ENCODE results near the gene SLC38A11.

Gene SLC38A11

GRCh38 chr2:164903951-164904350 is 51.4 kb downstream of the SLC38A11 start:
- no peak overlapping the region for H3K4ac ChIP-seq (ENCODE audit: low read depth in 1 of 2, low read length in 2 of 2)
- H2BK15ac ChIP-seq (ENCODE audit: low read depth, poor library complexity, severe bottlenecking): no peak overlapping the region
- H3K14ac ChIP-seq (ENCODE audit: low read length in 2 of 2): no peak overlapping the region
- no peaks in the 10 kb centered on the region for H3K36me3 ChIP-seq (ENCODE audit: control insufficient read depth in 1 of 2, insufficient read depth in 2 of 2, low read depth in 1 of 2, low read length in 2 of 2)
- no peak overlapping the region for H2BK12ac ChIP-seq (ENCODE audit: low read length in 2 of 2)
- no peak overlapping the region for H3K4me3 ChIP-seq (ENCODE audit: insufficient read depth in 1 of 2, low read depth in 1 of 2, low read length in 2 of 2)
- H2AK5ac ChIP-seq (ENCODE audit: low read length, severe bottlenecking): no peak overlapping the region
- H4K91ac ChIP-seq (ENCODE audit: low read length): no peak overlapping the region
- no peak overlapping the region for H3K18ac ChIP-seq (ENCODE audit: low read depth in 1 of 2, low read length in 2 of 2)
- H3K27ac ChIP-seq (ENCODE audit: low read length, poor library complexity, severe bottlenecking): no peak overlapping the region
- no peak overlapping the region for H2BK120ac ChIP-seq (ENCODE audit: low read depth, low read length)
- no peaks in the 10 kb centered on the region for H3K27me3 ChIP-seq (ENCODE audit: control insufficient read depth in 1 of 2, insufficient read depth in 1 of 2, low read length in 2 of 2)
- DNase-seq: no peak
- no peak overlapping the region for H3K9ac ChIP-seq (ENCODE audit: low read length)
- no peak overlapping the region for H3K23ac ChIP-seq (ENCODE audit: low read length in 2 of 2)
- no peak overlapping the region for H2AFZ ChIP-seq (ENCODE audit: low read depth, low read length)
- no peaks in the 10 kb centered on the region for H3K79me1 ChIP-seq (replicated peaks; ENCODE audit: low read length, poor library complexity, severe bottlenecking)
- H3K4me1 ChIP-seq (ENCODE audit: control insufficient read depth, insufficient read depth, low read depth, low read length): no peaks in the 10 kb centered on the region
- no peak overlapping the region for H2BK5ac ChIP-seq (ENCODE audit: low read depth, low read length, poor library complexity, severe bottlenecking)
- H4K8ac ChIP-seq (ENCODE audit: low read length): peak overlapping the region; percentile 49
- H3K4me2 ChIP-seq (ENCODE audit: low read length, poor library complexity, severe bottlenecking): no peak overlapping the region
- H3K9me3 ChIP-seq (ENCODE audit: control insufficient read depth, low read length): peaks cover 3% of the 10 kb centered on the region
- no CpG with 5 or more reads among the region's 2 CpGs for whole genome bisulfite sequencing

- no peak overlapping the region for H2BK15ac ChIP-seq (ENCODE audit: low read depth, poor library complexity, severe bottlenecking)
- no peak overlapping the region for H3K4me2 ChIP-seq (ENCODE audit: low read length, poor library complexity, severe bottlenecking)
- H2AFZ ChIP-seq (ENCODE audit: low read depth, low read length): no peak overlapping the region
- peak; percentile 58 for DNase-seq
- no peaks in the 10 kb centered on the region for H3K4me1 ChIP-seq (ENCODE audit: control insufficient read depth, insufficient read depth, low read depth, low read length)
- H3K4me3 ChIP-seq (ENCODE audit: insufficient read depth in 1 of 2, low read depth in 1 of 2, low read length in 2 of 2): no peak overlapping the region
- H3K79me1 ChIP-seq (replicated peaks; ENCODE audit: low read length, poor library complexity, severe bottlenecking): no peaks in the 10 kb centered on the region
- no peak overlapping the region for H2BK12ac ChIP-seq (ENCODE audit: low read length in 2 of 2)
- H3K36me3 ChIP-seq (ENCODE audit: control insufficient read depth in 1 of 2, insufficient read depth in 2 of 2, low read depth in 1 of 2, low read length in 2 of 2): no peaks in the 10 kb centered on the region
- no peaks in the 10 kb centered on the region for H3K27me3 ChIP-seq (ENCODE audit: control insufficient read depth in 1 of 2, insufficient read depth in 1 of 2, low read length in 2 of 2)
- H3K9ac ChIP-seq (ENCODE audit: low read length): no peak overlapping the region
- H3K9me3 ChIP-seq (ENCODE audit: control insufficient read depth, low read length): peaks cover 3% of the 10 kb centered on the region
- H3K4ac ChIP-seq (ENCODE audit: low read depth in 1 of 2, low read length in 2 of 2): no peak overlapping the region
- no peak overlapping the region for H4K8ac ChIP-seq (ENCODE audit: low read length)
- no peak overlapping the region for H2BK5ac ChIP-seq (ENCODE audit: low read depth, low read length, poor library complexity, severe bottlenecking)
- no peak overlapping the region for H3K14ac ChIP-seq (ENCODE audit: low read length in 2 of 2)
- H3K18ac ChIP-seq (ENCODE audit: low read depth in 1 of 2, low read length in 2 of 2): no peak overlapping the region
- H2AK5ac ChIP-seq (ENCODE audit: low read length, severe bottlenecking): no peak overlapping the region
- no peak overlapping the region for H4K91ac ChIP-seq (ENCODE audit: low read length)
- H2BK120ac ChIP-seq (ENCODE audit: low read depth, low read length): no peak overlapping the region
- no peak overlapping the region for H3K27ac ChIP-seq (ENCODE audit: low read length, poor library complexity, severe bottlenecking)
- H3K23ac ChIP-seq (ENCODE audit: low read length in 2 of 2): no peak overlapping the region
Measured at GRCh38 chr2:164903204-164903603, 52.1 kb downstream of the SLC38A11 start.

GRCh38 chr2:164899121-164899520 is 56.2 kb downstream of the SLC38A11 start:
- no peak overlapping the region for H3K23ac ChIP-seq (ENCODE audit: low read length in 2 of 2)
- no peak for DNase-seq
- WGBS: no CpG with 5 or more reads among the region's 1 CpG

GRCh38 chr2:164898475-164898874 is 56.9 kb downstream of the SLC38A11 start:
- no peak overlapping the region for H2AK5ac ChIP-seq (ENCODE audit: low read length, severe bottlenecking)
- H2BK5ac ChIP-seq (ENCODE audit: low read depth, low read length, poor library complexity, severe bottlenecking): no peak overlapping the region
- H3K14ac ChIP-seq (ENCODE audit: low read length in 2 of 2): no peak overlapping the region
- H2BK15ac ChIP-seq (ENCODE audit: low read depth, poor library complexity, severe bottlenecking): no peak overlapping the region
- H3K27ac ChIP-seq (ENCODE audit: low read length, poor library complexity, severe bottlenecking): no peak overlapping the region
- no peak overlapping the region for H2BK12ac ChIP-seq (ENCODE audit: low read length in 2 of 2)
- no peak overlapping the region for H3K18ac ChIP-seq (ENCODE audit: low read depth in 1 of 2, low read length in 2 of 2)
- H2AFZ ChIP-seq (ENCODE audit: low read depth, low read length): no peak overlapping the region
- no peak overlapping the region for H4K91ac ChIP-seq (ENCODE audit: low read length)
- peaks cover 3% of the 10 kb centered on the region for H3K9me3 ChIP-seq (ENCODE audit: control insufficient read depth, low read length)
- H3K9ac ChIP-seq (ENCODE audit: low read length): peak overlapping the region; percentile 20
- H3K4me1 ChIP-seq (ENCODE audit: control insufficient read depth, insufficient read depth, low read depth, low read length): peaks cover 3% of the 10 kb centered on the region
- H3K27me3 ChIP-seq (ENCODE audit: control insufficient read depth in 1 of 2, insufficient read depth in 1 of 2, low read length in 2 of 2): no peaks in the 10 kb centered on the region
- DNase-seq: peak; percentile 65
- no peak overlapping the region for H2BK120ac ChIP-seq (ENCODE audit: low read depth, low read length)
- H3K36me3 ChIP-seq (ENCODE audit: control insufficient read depth in 1 of 2, insufficient read depth in 2 of 2, low read depth in 1 of 2, low read length in 2 of 2): no peaks in the 10 kb centered on the region
- no peak overlapping the region for H3K23ac ChIP-seq (ENCODE audit: low read length in 2 of 2)
- no peak overlapping the region for H3K4ac ChIP-seq (ENCODE audit: low read depth in 1 of 2, low read length in 2 of 2)
- no peak overlapping the region for H3K4me3 ChIP-seq (ENCODE audit: insufficient read depth in 1 of 2, low read depth in 1 of 2, low read length in 2 of 2)
- no peak overlapping the region for H3K4me2 ChIP-seq (ENCODE audit: low read length, poor library complexity, severe bottlenecking)
- no peak overlapping the region for H4K8ac ChIP-seq (ENCODE audit: low read length)
- 47% methylated on average over 2 of the region's 3 CpGs for WGBS
- H3K79me1 ChIP-seq (replicated peaks; ENCODE audit: low read length, poor library complexity, severe bottlenecking): no peaks in the 10 kb centered on the region

More at GRCh38 chr2:164899121-164899520, 56.2 kb downstream of the SLC38A11 start:
- no peak overlapping the region for H2AFZ ChIP-seq (ENCODE audit: low read depth, low read length)
- no peaks in the 10 kb centered on the region for H3K79me1 ChIP-seq (replicated peaks; ENCODE audit: low read length, poor library complexity, severe bottlenecking)
- H3K27me3 ChIP-seq (ENCODE audit: control insufficient read depth in 1 of 2, insufficient read depth in 1 of 2, low read length in 2 of 2): no peaks in the 10 kb centered on the region
- H3K4me1 ChIP-seq (ENCODE audit: control insufficient read depth, insufficient read depth, low read depth, low read length): peaks cover 3% of the 10 kb centered on the region
- no peak overlapping the region for H3K14ac ChIP-seq (ENCODE audit: low read length in 2 of 2)
- H4K8ac ChIP-seq (ENCODE audit: low read length): no peak overlapping the region
- no peak overlapping the region for H3K9ac ChIP-seq (ENCODE audit: low read length)
- H4K91ac ChIP-seq (ENCODE audit: low read length): no peak overlapping the region
- H3K4ac ChIP-seq (ENCODE audit: low read depth in 1 of 2, low read length in 2 of 2): no peak overlapping the region
- H3K36me3 ChIP-seq (ENCODE audit: control insufficient read depth in 1 of 2, insufficient read depth in 2 of 2, low read depth in 1 of 2, low read length in 2 of 2): no peaks in the 10 kb centered on the region
- H3K18ac ChIP-seq (ENCODE audit: low read depth in 1 of 2, low read length in 2 of 2): no peak overlapping the region
- no peak overlapping the region for H2AK5ac ChIP-seq (ENCODE audit: low read length, severe bottlenecking)
- H3K9me3 ChIP-seq (ENCODE audit: control insufficient read depth, low read length): peaks cover 3% of the 10 kb centered on the region
- no peak overlapping the region for H2BK12ac ChIP-seq (ENCODE audit: low read length in 2 of 2)
- no peak overlapping the region for H3K4me3 ChIP-seq (ENCODE audit: insufficient read depth in 1 of 2, low read depth in 1 of 2, low read length in 2 of 2)
- no peak overlapping the region for H3K4me2 ChIP-seq (ENCODE audit: low read length, poor library complexity, severe bottlenecking)
- H2BK120ac ChIP-seq (ENCODE audit: low read depth, low read length): no peak overlapping the region
- H2BK15ac ChIP-seq (ENCODE audit: low read depth, poor library complexity, severe bottlenecking): no peak overlapping the region
- H3K27ac ChIP-seq (ENCODE audit: low read length, poor library complexity, severe bottlenecking): no peak overlapping the region
- H2BK5ac ChIP-seq (ENCODE audit: low read depth, low read length, poor library complexity, severe bottlenecking): no peak overlapping the region
